SK-N-SH (cell line): Measurements from ENCODE around the gene ZPR1. TPM values are rescaled to one million over a fixed set of nuclear protein-coding genes. Genes with fewer than 3 reads are reported as not detected.

Experiments used
- CTCF ChIA-PET: fragments of 300-600, 350-600 bp; formaldehyde crosslinking; extraction: SDS; loops from one replicate; lab custom pipeline; 2021; lab: Yijun Ruan, JAX
- POLR2A ChIA-PET: fragments of 350-600 bp; sonication (Branson Sonifier 250); formaldehyde crosslinking; extraction: SDS; loops from one replicate; lab custom pipeline; 2020; ENCODE audit warnings: antibody characterized with exemption, inconsistent platforms; lab: Yijun Ruan, JAX
- DNase-seq: peaks from one replicate; pipeline ENCODE4 v3.0.0; 2012
- H2AFZ ChIP-seq: fragments of 200-600 bp; sonication (generic); 2 replicates; pipeline ENCODE4 v1.8.1; 2016; ENCODE audit warnings: antibody characterized with exemption, mild to moderate bottlenecking, low read depth
- H3F3A ChIP-seq: fragments of 200-600 bp; sonication (generic); replicated peaks from 2 replicates; pipeline ENCODE3; 2016; ENCODE audit warnings: antibody characterized with exemption, mild to moderate bottlenecking; ENCODE audit not compliant: insufficient read depth
- H3K27ac ChIP-seq, 2 experiments: fragments of 200-500 bp in 1 of 2; fragments of 200-600 bp in 1 of 2; sonication (Bioruptor generic) in 1 of 2; sonication (generic), shearing (Covaris generic) in 1 of 2; 2 replicates each; pipeline versions ENCODE4 v1.5.1 to v1.6.1; 2014 to 2016; ENCODE audit warnings: low read depth in 2 of 2, inconsistent platforms in 1 of 2, low read length in 1 of 2, mild to moderate bottlenecking in 1 of 2, mixed read lengths in 1 of 2
- H3K27me3 ChIP-seq: fragments of 200-600 bp; sonication (generic), shearing (Covaris generic); 2 replicates; pipeline ENCODE4 v1.6.1; 2016; ENCODE audit warnings: mixed run types; ENCODE audit not compliant: insufficient read depth
- H3K36me3 ChIP-seq, 2 experiments: fragments of 200-500 bp in 1 of 2; fragments of 200-600 bp in 1 of 2; sonication (Bioruptor generic) in 1 of 2; sonication (generic) in 1 of 2; replicated peaks in 1 of 2; 2 replicates each; pipeline versions ENCODE3 to v1.5.1; 2014 to 2016; ENCODE audit warnings: low read length in 1 of 2, mild to moderate bottlenecking in 1 of 2; ENCODE audit not compliant: insufficient read depth in 2 of 2, control insufficient read depth in 1 of 2
- H3K4me1 ChIP-seq, 2 experiments: fragments of 200-500 bp in 1 of 2; fragments of 200-600 bp in 1 of 2; sonication (Bioruptor generic) in 1 of 2; sonication (generic), shearing (Covaris generic) in 1 of 2; 2 replicates each; pipeline versions ENCODE4 v1.5.1 to v1.6.1; 2014 to 2016; ENCODE audit warnings: low read depth in 1 of 2, low read length in 1 of 2, mixed run types in 1 of 2; ENCODE audit not compliant: insufficient read depth in 2 of 2, control insufficient read depth in 1 of 2
- H3K4me2 ChIP-seq: fragments of 200-600 bp; sonication (generic), shearing (Covaris generic); 2 replicates; pipeline ENCODE4 v1.6.1; 2017; ENCODE audit warnings: mixed run types
- H3K4me3 ChIP-seq, 2 experiments: fragments of 200-500 bp in 1 of 2; fragments of 200-600 bp in 1 of 2; sonication (Bioruptor generic) in 1 of 2; sonication (generic), shearing (Covaris generic) in 1 of 2; 2 replicates each; pipeline versions ENCODE4 v1.5.1 to v1.8.1; 2014 to 2016; ENCODE audit warnings: low read depth in 2 of 2, inconsistent platforms in 1 of 2, low read length in 1 of 2, mild to moderate bottlenecking in 1 of 2, mixed read lengths in 1 of 2, moderate library complexity in 1 of 2
- H3K79me2 ChIP-seq: fragments of 200-600 bp; sonication (generic); 2 replicates; pipeline ENCODE4 v1.8.1; 2017; ENCODE audit warnings: mild to moderate bottlenecking; ENCODE audit not compliant: insufficient read depth
- H3K9ac ChIP-seq: fragments of 200-600 bp; sonication (generic); 2 replicates; pipeline ENCODE4 v1.6.1; 2017; ENCODE audit warnings: mixed run types
- H3K9me2 ChIP-seq: fragments of 200-600 bp; sonication (generic); 2 replicates; pipeline ENCODE4 v1.6.1; 2017; ENCODE audit warnings: mixed run types
- H3K9me3 ChIP-seq: fragments of 200-600 bp; sonication (generic); 2 replicates; pipeline ENCODE4 v1.6.1; 2017; ENCODE audit warnings: mixed run types, mild to moderate bottlenecking, moderate library complexity
- H4K20me1 ChIP-seq: fragments of 200-600 bp; sonication (generic); 2 replicates; pipeline ENCODE4 v1.6.1; 2017; ENCODE audit warnings: mild to moderate bottlenecking, mixed run types; ENCODE audit not compliant: insufficient read depth
- CTCF ChIP-seq: fragments of 200-600 bp; sonication (generic); IDR thresholded peaks from 2 replicates; pipeline ENCODE4 v1.6.1; 2017; ENCODE audit warnings: antibody characterized with exemption, mild to moderate bottlenecking, moderate library complexity
- EZH2phosphoT487 ChIP-seq: fragments of 200-600 bp; sonication (generic); IDR thresholded peaks from 2 replicates; pipeline ENCODE4 v1.6.1; 2017; ENCODE audit warnings: low read depth, mixed run types, mild to moderate bottlenecking, antibody characterized with exemption, moderate library complexity, borderline replicate concordance
- FOSL2 ChIP-seq: IDR thresholded peaks from 2 replicates; pipeline ENCODE4 v1.4.0; 2012; ENCODE audit warnings: low read depth, mild to moderate bottlenecking, moderate library complexity, borderline replicate concordance
- FOXM1 ChIP-seq: IDR thresholded peaks from 2 replicates; pipeline ENCODE4 v1.4.0; 2012; ENCODE audit warnings: low read depth, mild to moderate bottlenecking
- GATA2 ChIP-seq: sonication (generic); formaldehyde crosslinking; IDR thresholded peaks from 2 replicates; pipeline ENCODE4 v1.5.0; 2020; ENCODE audit warnings: mild to moderate bottlenecking, missing genetic modification reagents
- JUND ChIP-seq: IDR thresholded peaks from 2 replicates; pipeline ENCODE4 v1.4.0; 2012
- MAX ChIP-seq: IDR thresholded peaks from 2 replicates; pipeline ENCODE4 v1.4.0; 2012; ENCODE audit warnings: low read depth
- MXI1 ChIP-seq: IDR thresholded peaks from 2 replicates; pipeline ENCODE4 v1.6.1; 2012; ENCODE audit warnings: mild to moderate bottlenecking, low read depth, low read length, improper control_type of control experiment
- RAD21 ChIP-seq: IDR thresholded peaks from 2 replicates; pipeline ENCODE4 v1.6.1; 2012; ENCODE audit warnings: mild to moderate bottlenecking, low read length
- SMC3 ChIP-seq: IDR thresholded peaks from 2 replicates; pipeline ENCODE4 v1.6.1; 2012; ENCODE audit warnings: low read depth, low read length, improper control_type of control experiment
- WGBS: methylation state at CpG from one replicate; pipeline ENCODE4 v1.1.6; 2017; ENCODE audit warnings: low lambda C conversion rate; 5-methylcytosine and 5-hydroxymethylcytosine counted together
- polyA plus RNA-seq, 3 experiments: library from polyadenylated mRNA; depleted of rRNA; stranded (reverse); fragments of >200 nt; gene quantifications; 2 replicates each; pipeline ENCODE4 v1.2.3, GENCODE V29; 2012
- TF ChIP-seq, protein P1 (sequence below): IDR thresholded peaks from 2 replicates; pipeline ENCODE4 v1.6.1; 2012; ENCODE audit warnings: mild to moderate bottlenecking, low read depth, low read length, moderate library complexity

ZPR1 gene
- polyA plus RNA-seq, 1 of the 3 experiments (the other 2 are of a cell fraction), result 52.4 TPM

DNA sequence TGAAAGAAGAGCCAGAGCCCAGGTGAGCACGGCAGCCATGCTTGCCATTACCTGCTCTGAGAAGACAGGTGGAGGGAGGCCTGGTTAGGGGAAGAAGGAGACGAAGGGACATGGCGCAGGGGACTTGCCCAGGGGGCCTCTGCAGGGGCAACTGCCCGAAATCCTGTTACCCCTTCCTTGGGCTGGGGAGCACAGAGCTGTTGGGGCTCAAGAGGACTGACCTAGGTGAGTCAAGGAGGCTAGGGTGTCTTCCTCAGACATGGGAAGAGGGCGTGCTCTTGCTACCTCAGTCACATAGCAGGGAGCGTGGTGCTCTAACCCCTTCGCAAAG, 4.0 kb upstream of the ZPR1 start, which contains the start of gene APOA5 (continued):
- TF ChIP-seq GATA2 (CRISPR knock-in tag), result no peak
- no peak for TF ChIP-seq EZH2phosphoT487
- no peak for TF ChIP-seq RAD21
- no peak for TF ChIP-seq FOSL2
- TF ChIP-seq JUND, result no peak
- TF ChIP-seq, protein P1, sequence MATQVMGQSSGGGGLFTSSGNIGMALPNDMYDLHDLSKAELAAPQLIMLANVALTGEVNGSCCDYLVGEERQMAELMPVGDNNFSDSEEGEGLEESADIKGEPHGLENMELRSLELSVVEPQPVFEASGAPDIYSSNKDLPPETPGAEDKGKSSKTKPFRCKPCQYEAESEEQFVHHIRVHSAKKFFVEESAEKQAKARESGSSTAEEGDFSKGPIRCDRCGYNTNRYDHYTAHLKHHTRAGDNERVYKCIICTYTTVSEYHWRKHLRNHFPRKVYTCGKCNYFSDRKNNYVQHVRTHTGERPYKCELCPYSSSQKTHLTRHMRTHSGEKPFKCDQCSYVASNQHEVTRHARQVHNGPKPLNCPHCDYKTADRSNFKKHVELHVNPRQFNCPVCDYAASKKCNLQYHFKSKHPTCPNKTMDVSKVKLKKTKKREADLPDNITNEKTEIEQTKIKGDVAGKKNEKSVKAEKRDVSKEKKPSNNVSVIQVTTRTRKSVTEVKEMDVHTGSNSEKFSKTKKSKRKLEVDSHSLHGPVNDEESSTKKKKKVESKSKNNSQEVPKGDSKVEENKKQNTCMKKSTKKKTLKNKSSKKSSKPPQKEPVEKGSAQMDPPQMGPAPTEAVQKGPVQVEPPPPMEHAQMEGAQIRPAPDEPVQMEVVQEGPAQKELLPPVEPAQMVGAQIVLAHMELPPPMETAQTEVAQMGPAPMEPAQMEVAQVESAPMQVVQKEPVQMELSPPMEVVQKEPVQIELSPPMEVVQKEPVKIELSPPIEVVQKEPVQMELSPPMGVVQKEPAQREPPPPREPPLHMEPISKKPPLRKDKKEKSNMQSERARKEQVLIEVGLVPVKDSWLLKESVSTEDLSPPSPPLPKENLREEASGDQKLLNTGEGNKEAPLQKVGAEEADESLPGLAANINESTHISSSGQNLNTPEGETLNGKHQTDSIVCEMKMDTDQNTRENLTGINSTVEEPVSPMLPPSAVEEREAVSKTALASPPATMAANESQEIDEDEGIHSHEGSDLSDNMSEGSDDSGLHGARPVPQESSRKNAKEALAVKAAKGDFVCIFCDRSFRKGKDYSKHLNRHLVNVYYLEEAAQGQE, result no peak

DNA sequence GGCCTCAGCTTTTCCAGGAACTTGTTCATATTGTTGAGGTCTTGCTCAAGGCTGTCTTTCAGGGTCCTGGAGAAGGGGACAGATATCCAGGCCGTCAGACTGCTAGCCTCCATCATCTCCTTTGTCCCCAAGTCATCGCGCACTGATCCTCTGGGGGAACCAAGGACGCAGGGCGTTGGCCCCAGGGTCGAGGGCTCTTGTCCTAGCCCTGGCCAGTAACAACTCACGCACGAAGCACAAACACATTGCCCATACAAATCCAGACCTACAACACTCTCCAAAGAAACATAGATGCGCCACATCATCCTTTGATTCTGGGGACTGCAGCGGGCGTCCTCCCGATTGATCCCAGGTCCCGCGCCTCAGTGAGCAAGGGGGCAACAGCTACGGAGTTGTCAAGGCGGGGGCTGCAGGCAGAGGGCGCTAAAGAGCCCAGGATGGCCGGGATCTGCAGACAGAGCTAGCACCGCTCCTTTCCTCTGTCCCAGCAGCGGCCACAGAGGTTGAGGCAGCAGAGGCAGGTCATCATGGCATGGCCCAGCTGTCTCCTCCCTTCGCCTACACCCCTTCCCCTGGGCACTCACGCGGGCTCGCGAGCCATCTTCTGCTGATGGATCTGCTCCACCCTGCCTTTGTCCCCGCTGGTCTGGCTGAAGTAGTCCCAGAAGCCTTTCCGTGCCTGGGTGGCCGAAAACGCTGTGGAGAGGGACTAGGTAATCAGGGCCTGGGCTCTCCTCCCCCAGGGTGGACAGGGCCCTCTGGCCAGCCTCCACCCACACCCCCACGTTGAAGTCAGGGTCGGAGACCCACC, 3.4 kb upstream of the ZPR1 start:
- H3K79me2 ChIP-seq, result peaks cover 14% of the 10 kb centered on the region
- peaks cover 8 to 19% of the 10 kb centered on the region in 2 experiments; a peak in 3 of 4 replicates for H3K4me1 ChIP-seq
- no peak overlapping the region for H2AFZ ChIP-seq
- no peak overlapping the region for H3K27ac ChIP-seq
- no peak overlapping the region for H3K9ac ChIP-seq
- peaks cover 3 to 5% of the 10 kb centered on the region in 2 experiments for H3K36me3 ChIP-seq
- TF ChIP-seq MAX (no peak), CTCF (peak; percentile 76), SMC3 (peak; percentile 94), MXI1 (no peak), FOXM1 (no peak), RAD21 (peak; percentile 82)
- DNase-seq, result peak; percentile 92
- H3K9me2 ChIP-seq, result no peaks in the 10 kb centered on the region
- 47% methylated on average over 20 of the region's 31 CpGs for WGBS
- CTCF ChIA-PET, result interaction anchor here (0.5 to 11.4 kb wide), 70 partner anchors 9 to 1839 kb away, joined by 3 to 268 read pairs (median 5); partner anchors contain the start of genes APOA1, APOA4, PAFAH1B2 and PCSK7
- peaks cover 11% of the 10 kb centered on the region for H3F3A ChIP-seq
- POLR2A ChIA-PET, result interaction anchor here (0.8 to 1.8 kb wide), 2 partner anchors 45 to 306 kb away, joined by 3 to 9 read pairs; no protein-coding TSS in a partner anchor
- H3K4me3 ChIP-seq, result no peak overlapping the region; a peak in 1 of 4 replicates
- H3K27me3 ChIP-seq, result no peaks in the 10 kb centered on the region
- no peaks in the 10 kb centered on the region for H4K20me1 ChIP-seq
- no peak overlapping the region for H3K4me2 ChIP-seq
- no peaks in the 10 kb centered on the region for H3K9me3 ChIP-seq
